Ascending aorta (tissue), 2 donors: ENCODE data around the gene AP2A1. TPM values are rescaled to one million over a fixed set of nuclear protein-coding genes. Genes with fewer than 3 reads are reported as not detected.

Source experiments
- DNase-seq, 2 donors: peaks; one replicate each; pipeline ENCODE4 v3.0.0-alpha.2; 2019; ENCODE audit warnings: low spot score in 2 of 2
- H3K27ac ChIP-seq, 2 donors: fragments of 200-600 bp; sonication (generic); one replicate each; pipeline ENCODE4 v1.5.1; 2016 to 2017; ENCODE audit warnings: mild to moderate bottlenecking in 1 of 2
- H3K27me3 ChIP-seq: fragments of 200-600 bp; sonication (generic); one replicate; pipeline ENCODE4 v1.5.1; 2017
- H3K36me3 ChIP-seq, 2 donors: fragments of 200-600 bp; sonication (generic); one replicate each; pipeline ENCODE4 v1.5.1; 2016
- H3K4me1 ChIP-seq, 2 donors: fragments of 200-600 bp; sonication (generic); one replicate each; pipeline ENCODE4 v1.5.1; 2016 to 2017; ENCODE audit warnings: mild to moderate bottlenecking in 1 of 2
- H3K4me3 ChIP-seq, 2 donors: fragments of 200-600 bp; sonication (generic); one replicate each; pipeline ENCODE4 v1.5.1; 2016 to 2017; ENCODE audit warnings: mild to moderate bottlenecking in 1 of 2
- H3K9me3 ChIP-seq, 2 donors: fragments of 200-600 bp; sonication (generic); one replicate each; pipeline ENCODE4 v1.5.1; 2016
- CTCF ChIP-seq, 3 experiments: fragments of 200-600 bp in 2 of 3; fragments of 450-650 bp in 1 of 3; sonication (generic) in 2 of 3; IDR thresholded peaks; one replicate each; pipeline ENCODE4 v1.5.1; 2016 to 2019; ENCODE audit warnings: antibody characterized with exemption in 3 of 3, mild to moderate bottlenecking in 1 of 3, moderate library complexity in 1 of 3
- intact Hi-C: fragments of 100-400 bp; cut with DNase I; formaldehyde crosslinking; loops from one replicate; pipeline ENCODE4 v1.15.1; 2023
- total RNA-seq: library from RNA; depleted of rRNA; stranded (reverse); fragments of >200 nt; gene quantifications from one replicate; pipeline ENCODE4 v1.1.0, GENCODE V29; 2016

Gene AP2A1
- total RNA-seq, 1 donor from 2014 or later = 249 TPM

DNA sequence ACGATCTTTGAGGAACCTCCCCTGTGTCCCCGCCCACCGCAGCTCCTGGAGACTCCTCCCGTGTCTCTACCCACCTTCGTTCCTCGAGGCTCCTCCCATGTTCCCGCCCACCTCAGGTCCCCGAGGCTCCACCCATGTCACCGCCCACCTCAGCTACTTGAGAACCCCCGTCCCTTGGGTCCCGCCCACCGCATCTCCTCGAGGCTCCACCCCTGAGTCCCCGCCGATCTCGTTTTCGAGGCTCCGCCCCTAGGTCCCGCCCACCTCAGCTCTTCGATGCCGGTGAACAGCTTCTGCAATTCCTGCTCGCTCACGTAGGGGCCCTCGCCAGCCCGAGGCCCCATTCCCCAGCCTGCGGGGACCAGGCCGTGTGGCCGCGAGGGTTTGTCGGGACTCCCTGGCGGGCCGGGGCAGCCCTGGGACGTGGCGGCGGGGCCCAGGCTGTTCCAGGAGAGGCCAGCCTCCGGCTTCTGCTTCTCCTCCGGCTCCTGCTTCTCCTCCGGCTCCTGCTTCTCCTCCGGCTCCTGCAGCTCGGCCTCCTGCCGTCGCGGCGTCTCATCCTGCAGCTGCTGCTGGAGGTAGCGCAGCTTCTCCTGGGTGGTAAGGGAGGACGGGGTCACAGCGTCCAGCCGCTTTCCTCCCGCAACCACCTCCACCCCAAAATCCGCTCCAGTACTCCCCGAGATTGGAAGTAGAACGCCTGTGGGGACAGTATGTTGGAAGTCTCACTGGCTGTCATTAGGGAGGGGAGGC, 20.4 kb upstream of the AP2A1 start:
- intact Hi-C loops = no loop called here
- no peaks in the 10 kb centered on the region for H3K9me3 ChIP-seq
- no peak overlapping the region for H3K27ac ChIP-seq
- H3K27me3 ChIP-seq = no peaks in the 10 kb centered on the region
- TF ChIP-seq CTCF (IDR thresholded peaks at IDR 0.05) = no peak
- no peaks in the 10 kb centered on the region for H3K36me3 ChIP-seq
- no peak overlapping the region for H3K4me3 ChIP-seq
- DNase-seq = peak in 1 of 2 donors; percentile 74
- H3K4me1 ChIP-seq = no peaks in the 10 kb centered on the region

- Histone ChIP-seq H3K4me1 (no peaks in the 10 kb centered on the region), H3K36me3 (no peaks in the 10 kb centered on the region), H3K27me3 (no peaks in the 10 kb centered on the region), H3K9me3 (no peaks in the 10 kb centered on the region), H3K27ac (no peak overlapping the region), H3K4me3 (no peak overlapping the region)
- no peak for TF ChIP-seq CTCF (IDR thresholded peaks at IDR 0.05)
- no peak for DNase-seq
- intact Hi-C loops = no loop called here
These were observed 17.6 kb upstream of the AP2A1 start for GRCh38 chr19:49749055-49749716.

GRCh38 chr19:49749771-49750170, 17.0 kb upstream of the AP2A1 start:
- H3K4me1 ChIP-seq = no peaks in the 10 kb centered on the region
- H3K27ac ChIP-seq = no peak overlapping the region
- no peak overlapping the region for H3K4me3 ChIP-seq
- no peak for DNase-seq
- TF ChIP-seq CTCF (IDR thresholded peaks at IDR 0.05) = no peak
- intact Hi-C loops = loop anchor here (2.0 kb wide), 1 partner anchor 59 kb away; no protein-coding TSS in a partner anchor
- H3K27me3 ChIP-seq = no peaks in the 10 kb centered on the region
- no peaks in the 10 kb centered on the region for H3K9me3 ChIP-seq
- H3K36me3 ChIP-seq = no peaks in the 10 kb centered on the region

- intact Hi-C loops = no loop called here
- no peaks in the 10 kb centered on the region for H3K36me3 ChIP-seq
These were observed 14.1 kb upstream of the AP2A1 start for GRCh38 chr19:49752701-49753100.

GRCh38 chr19:49755956-49756355, 10.8 kb upstream of the AP2A1 start:
- H3K36me3 ChIP-seq = no peaks in the 10 kb centered on the region
- H3K27me3 ChIP-seq = no peaks in the 10 kb centered on the region
- DNase-seq = no peak
- no peaks in the 10 kb centered on the region for H3K4me1 ChIP-seq
- intact Hi-C loops = no loop called here
- no peak overlapping the region for H3K4me3 ChIP-seq
- H3K27ac ChIP-seq = no peak overlapping the region
- TF ChIP-seq CTCF (IDR thresholded peaks at IDR 0.05) = no peak
- peaks cover 0 to 14% of the 10 kb centered on the region in 2 donors for H3K9me3 ChIP-seq

More at GRCh38 chr19:49752701-49753100, 14.1 kb upstream of the AP2A1 start:
- Histone ChIP-seq H3K27ac (no peak overlapping the region), H3K9me3 (peaks cover 0 to 14% of the 10 kb centered on the region in 2 donors), H3K27me3 (no peaks in the 10 kb centered on the region), H3K4me3 (no peak overlapping the region), H3K4me1 (no peaks in the 10 kb centered on the region)
- TF ChIP-seq CTCF (IDR thresholded peaks at IDR 0.05) = no peak
- no peak for DNase-seq
